ENCODE measurements around the gene ITSN2.

- TF ChIP-seq CTCF (optimal IDR thresholded peaks at IDR 0.05 in 1 of 3, IDR thresholded peaks at IDR 0.05 in 1 of 3, conservative IDR thresholded peaks at IDR 0.05 in 1 of 3; ENCODE audit: extremely low read depth in 1 of 3, insufficient read depth in 2 of 3, low read length in 3 of 3) (no peak), EZH2 (IDR thresholded peaks at IDR 0.05; ENCODE audit: low read length) (no peak)
Measured at GRCh38 chr2:24261441-24261840, 98.9 kb downstream of the ITSN2 start.

Measured in keratinocyte (primary cell).